Stimulated activated CD8-positive, alpha-beta memory T cell treated with anti-CD3 and anti-CD28 coated beads, Interleukin-12 subunit alpha, Interleukin-12 subunit beta, amount 100 ng/mL, for 24 hours (primary cell): ENCODE measurements around the gene PA2G4.
"Not testable (repeated sequence)": the region's sequence is repeated elsewhere in the genome, so short reads cannot be mapped to it uniquely, and the experiment has no call there.

ENCODE experiments used
- DNase-seq: peaks from one replicate; pipeline ENCODE4 v3.0.0-alpha.2; 2020; ENCODE audit errors: extremely low read depth

Gene PA2G4

DNA sequence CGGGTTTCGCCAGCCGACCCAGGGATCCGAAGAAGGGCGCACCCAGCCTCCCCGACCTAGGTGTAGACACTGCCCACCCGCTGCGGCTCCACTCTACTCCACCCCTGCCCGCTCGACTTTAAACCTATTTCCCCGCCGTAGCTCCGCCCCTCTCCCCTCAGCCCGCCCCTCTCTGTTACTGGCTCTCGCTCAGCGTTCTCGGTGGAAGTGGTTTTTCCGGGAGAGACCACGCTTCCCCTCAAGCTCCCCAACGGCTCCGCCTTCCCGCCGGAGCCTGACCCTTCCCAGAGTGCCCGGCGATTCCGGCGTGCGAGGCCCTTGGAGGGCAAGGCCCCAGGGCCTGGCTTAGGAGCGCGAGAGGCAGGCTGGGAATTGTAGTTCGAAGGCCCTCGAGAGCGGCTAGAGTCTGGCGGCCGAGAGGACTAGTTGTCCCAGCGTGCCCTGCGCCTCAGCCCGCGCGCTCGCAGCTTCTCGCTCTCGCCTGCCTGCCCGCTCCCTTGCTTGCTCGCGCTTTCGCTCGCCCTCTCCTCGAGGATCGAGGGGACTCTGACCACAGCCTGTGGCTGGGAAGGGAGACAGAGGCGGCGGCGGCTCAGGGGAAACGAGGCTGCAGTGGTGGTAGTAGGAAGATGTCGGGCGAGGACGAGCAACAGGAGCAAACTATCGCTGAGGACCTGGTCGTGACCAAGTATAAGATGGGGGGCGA lies at the start of gene PA2G4:
Gene PA2G4, plus strand, starts transcription at position 451 of the 706 bp plus-strand sequence. Its CDS starts 179 bp downstream, at position 630.
- DNase-seq: peak; percentile 95

GRCh38 chr12:56059964-56060363 lies 44.4 kb upstream of the PA2G4 start:
- not testable (repeated sequence) for DNase-seq

- no peak for DNase-seq
Measured at GRCh38 chr12:56061982-56062381, 42.4 kb upstream of the PA2G4 start.

- no peak for DNase-seq
Measured at GRCh38 chr12:56062996-56063395, 41.4 kb upstream of the PA2G4 start.

DNA sequence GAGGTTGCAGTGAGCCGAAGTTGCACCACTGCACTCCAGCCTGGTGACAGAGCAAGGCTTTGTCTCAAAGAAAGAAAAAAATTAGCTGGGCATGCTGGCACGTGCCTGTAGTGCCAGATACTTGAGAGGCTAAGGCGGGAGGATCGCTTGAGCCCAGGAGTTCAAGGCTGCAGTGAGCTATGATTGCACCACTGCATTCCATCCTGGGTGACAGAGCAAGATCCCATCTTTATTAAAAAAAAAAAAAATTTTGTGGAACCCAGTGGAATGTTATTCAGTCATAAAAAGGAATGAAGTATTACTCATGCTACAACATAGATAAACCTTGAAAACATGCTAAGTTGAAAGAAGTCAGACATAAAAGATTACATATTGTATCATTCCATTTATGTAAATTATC lies 32.7 kb upstream of the PA2G4 start:
- DNase-seq: no peak

- no peak for DNase-seq
Measured at GRCh38 chr12:56074396-56074795, 30.0 kb upstream of the PA2G4 start.

GRCh38 chr12:56077966-56078365 lies 26.4 kb upstream of the PA2G4 start:
- not testable (repeated sequence) for DNase-seq

DNA sequence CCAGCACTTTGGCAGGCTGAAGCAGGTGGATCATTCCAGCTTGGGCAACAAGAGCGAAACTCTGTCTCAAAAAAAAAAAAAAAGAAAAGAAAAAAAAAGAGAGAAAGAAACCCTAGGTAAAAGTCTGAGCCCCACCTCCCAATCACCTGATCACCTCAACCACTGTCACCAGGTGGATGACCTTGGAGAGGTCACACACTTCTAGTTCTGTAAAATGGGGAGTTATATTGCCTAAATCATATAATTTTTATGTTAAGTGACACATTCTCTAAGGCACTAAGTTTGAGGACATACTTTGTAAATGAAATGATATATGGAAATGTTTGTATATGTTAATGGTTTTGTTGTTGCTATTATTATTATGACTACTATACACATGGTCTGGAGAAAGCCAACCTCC lies 25.9 kb upstream of the PA2G4 start:
- no peak for DNase-seq

DNA sequence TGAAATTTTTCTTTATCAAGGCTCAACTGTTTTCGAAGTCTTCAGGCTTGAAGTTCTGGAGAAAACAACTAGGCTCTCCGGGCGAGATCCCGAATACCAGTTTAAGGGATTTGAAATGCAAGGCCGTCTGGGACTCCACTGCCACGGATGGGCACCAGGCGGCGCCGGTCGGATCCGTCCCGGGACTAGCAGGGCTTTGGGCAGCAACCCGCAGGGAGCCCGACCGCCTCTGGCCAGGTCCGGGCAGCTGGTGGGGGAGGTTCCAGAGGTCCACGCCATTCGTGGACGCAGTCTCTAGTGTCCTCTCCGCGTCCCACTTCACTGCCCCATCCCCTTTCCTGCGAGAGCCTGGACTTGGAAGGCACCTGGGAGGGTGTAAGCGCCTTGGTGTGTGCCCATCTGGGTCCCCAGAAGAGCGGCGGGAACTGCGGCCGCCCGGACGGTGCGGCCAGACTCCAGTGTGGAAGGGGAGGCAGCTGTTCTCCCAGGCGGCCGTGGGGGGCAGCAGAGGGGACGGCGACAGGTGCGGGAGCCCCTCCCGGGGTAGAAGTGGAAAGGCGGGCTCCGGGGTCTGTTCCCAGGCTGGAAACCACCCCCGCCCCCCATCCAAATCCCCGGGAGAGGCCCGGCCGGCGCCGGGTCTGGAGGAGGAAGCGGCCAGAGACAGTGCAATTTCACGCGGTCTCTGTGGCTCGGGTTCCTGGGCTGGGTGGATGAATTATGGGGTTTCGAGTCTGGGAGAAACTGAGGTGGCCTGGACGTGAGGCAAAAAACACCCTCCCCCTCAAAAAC lies 25.2 kb upstream of the PA2G4 start:
- no peak for DNase-seq

GRCh38 chr12:56079723-56080555 lies 24.4 kb upstream of the PA2G4 start, which contains the start of gene ERBB3:
TSS of gene ERBB3 (plus strand) at chr12:56080165. CDS start at chr12:56080301, 136 bp downstream.
- DNase-seq: no peak

DNA sequence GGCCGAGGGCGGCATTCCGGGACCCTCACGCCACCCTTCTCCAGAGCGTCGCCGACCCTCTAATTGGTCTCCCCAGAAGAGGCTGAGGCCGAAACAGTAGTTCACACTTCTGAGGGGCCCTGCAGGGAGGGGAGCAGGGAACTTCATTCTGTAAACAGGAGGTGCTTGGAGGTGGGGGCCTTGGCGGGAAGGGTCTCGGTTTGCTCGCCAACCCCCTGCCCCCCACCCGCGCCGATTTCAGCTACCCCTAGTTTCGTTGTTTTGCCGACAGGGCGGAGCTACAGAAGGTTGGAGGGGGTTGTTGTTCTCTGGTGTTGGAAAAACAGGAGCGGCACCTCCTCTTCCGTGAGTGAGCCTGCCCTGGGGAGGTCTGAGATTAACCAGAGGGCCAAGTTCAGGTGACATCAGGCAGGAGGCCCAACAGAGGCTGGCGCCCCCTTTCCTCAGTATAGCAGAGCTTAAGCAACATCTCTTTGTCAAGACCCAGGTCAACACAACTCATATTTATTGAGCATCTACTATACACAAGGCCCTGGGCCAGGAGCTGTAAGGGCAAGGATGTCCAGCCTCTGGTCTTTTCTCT lies 23.7 kb upstream of the PA2G4 start:
- no peak for DNase-seq

DNA sequence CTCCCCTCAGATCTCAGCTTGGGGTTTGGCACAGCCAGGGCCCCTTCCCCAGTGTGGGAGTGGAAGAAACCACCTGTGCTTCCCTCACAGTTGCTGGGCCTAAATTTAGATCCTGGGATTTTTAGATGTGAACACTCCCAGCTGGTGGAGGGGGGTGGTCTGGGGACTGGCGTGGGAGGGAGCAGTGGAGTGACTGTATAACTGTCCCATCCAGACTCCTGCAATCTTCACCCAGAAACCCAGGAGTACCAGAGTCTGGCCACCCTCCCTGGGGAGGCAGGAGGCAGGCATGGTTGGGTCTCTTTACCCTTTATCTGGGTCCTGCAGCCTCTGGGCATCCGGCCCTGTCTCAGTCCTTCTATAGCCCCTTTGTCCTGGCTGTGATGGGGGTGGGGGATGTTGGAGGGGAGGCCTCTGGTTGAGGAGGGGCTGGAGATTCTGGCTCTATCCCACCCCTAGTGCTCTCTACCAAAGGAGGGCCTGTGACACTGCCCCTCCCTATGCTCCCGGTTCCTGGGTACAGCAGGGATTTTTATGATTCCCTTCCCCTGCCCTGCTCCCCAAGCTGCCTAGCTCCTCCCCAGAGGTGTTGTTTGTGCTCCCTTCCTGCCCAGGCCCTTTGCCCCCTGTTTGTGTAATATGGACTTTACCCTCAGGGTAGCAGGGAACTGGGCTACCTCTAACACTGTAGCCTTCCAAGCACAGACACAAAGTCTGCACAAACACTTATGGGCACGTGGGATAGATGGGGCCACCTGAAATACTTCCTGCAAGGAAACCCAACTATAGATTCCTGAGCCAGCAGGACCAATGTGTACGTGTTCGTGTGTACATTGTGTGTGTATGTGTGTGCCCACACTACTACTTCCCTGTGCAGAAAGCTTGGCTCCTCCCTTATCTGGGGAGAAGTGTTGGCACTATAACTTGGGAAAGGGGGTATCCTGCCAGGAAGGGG lies 22.7 kb upstream of the PA2G4 start:
- no peak for DNase-seq

- no peak for DNase-seq
Measured at GRCh38 chr12:56082382-56082781, 22.0 kb upstream of the PA2G4 start.

DNA sequence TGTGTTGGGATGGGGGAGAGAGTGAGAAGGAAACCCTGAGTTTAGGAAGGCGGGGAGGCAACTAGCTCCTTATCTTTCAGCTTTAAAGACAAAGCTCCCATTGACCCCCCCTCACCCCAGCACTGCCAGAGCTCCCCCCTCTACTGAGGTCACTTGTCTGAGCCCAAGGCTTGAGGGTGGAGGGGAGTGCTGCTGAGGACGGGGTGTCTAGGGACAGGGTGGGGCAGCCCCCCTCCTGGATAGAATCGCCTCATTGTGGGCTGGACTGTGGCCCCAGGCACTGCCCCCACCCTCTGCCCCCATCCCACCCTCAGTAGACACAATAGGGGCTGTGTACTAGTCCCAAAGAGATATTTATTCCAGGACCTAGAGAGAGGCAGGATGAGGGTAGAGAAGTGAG lies 21.4 kb upstream of the PA2G4 start:
- no peak for DNase-seq

DNA sequence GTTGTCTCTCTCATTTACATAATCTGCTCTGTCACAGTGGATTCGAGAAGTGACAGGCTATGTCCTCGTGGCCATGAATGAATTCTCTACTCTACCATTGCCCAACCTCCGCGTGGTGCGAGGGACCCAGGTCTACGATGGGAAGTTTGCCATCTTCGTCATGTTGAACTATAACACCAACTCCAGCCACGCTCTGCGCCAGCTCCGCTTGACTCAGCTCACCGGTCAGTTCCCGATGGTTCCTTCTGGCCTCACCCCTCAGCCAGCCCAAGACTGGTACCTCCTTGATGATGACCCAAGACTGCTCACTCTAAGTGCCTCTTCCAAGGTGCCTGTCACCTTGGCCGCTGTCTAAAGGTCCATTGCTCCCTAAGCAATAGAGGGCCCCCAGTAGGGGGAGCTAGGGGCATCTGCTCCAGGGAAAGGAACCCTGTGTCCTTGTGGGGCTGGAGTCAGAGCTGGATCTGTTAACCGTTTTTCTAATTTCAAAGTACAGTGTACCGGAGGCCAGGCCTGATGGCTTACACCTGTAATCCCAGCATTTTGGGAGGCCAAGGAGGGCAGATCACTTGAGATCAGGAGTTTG lies 19.3 kb upstream of the PA2G4 start:
- DNase-seq: no peak

DNA sequence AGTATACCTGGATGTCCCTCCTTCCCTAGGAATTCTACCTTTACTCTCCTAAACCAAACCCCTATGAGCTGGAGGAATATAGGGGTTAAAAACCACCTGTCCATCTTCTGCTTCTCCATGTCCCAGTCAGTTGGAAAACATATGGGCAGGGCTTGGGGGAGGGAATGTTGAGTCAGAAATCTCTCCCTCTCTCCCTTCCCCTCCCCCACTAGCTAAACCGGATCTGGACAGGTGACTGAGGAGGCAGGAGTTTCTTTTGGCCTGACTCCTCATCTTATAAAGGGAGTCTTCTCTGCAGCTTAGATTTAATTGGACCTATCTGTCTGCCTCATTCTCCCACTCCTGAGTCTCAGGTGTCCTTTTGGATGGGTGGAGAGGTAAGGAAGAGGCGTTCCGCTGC lies 18.3 kb upstream of the PA2G4 start:
- DNase-seq: no peak

- DNase-seq: no peak
Measured at GRCh38 chr12:56086608-56087007, 17.8 kb upstream of the PA2G4 start.

DNA sequence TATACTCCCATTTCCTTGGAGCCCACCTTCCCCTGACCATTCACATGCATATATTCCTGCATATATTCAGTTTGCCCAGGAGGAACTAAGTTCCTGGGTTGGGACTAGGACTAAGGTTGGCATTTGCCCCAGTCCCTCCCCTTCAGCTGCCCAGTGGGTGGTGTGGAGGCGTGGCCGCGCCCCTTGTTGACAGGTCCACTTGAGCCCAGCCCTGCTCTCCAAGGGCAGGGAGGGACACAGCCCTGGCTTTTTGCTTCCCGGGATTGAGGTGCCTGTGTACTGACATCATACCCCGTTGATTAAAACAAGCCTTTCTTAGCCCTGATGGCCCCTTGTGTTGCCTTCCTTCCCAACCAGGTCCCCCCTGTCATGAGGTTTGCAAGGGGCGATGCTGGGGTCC lies 17.1 kb upstream of the PA2G4 start:
- no peak for DNase-seq

DNA sequence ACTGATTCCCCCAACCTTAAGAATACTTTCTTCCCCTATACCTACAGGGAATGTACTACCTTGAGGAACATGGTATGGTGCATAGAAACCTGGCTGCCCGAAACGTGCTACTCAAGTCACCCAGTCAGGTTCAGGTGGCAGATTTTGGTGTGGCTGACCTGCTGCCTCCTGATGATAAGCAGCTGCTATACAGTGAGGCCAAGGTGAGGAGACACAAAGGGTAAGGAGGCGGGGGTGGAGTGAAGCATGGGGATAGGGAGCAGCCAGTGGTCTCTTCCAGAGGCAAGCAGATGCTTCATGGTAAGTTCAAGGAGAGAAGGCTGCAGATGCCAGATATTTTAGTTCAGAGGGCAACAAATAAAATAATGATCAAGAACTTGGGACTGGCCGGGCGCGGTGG lies 6.6 kb upstream of the PA2G4 start:
- no peak for DNase-seq

GRCh38 chr12:56098592-56098991 lies 5.8 kb upstream of the PA2G4 start:
- DNase-seq: no peak
